Astrocyte (in vitro differentiated cells and primary cell): Measurements from ENCODE around the gene NUP214. TPM values are rescaled to one million over a fixed set of nuclear protein-coding genes. Genes with fewer than 3 reads are reported as not detected.

Source experiments
- DNase-seq: peaks from one replicate; pipeline ENCODE4 v3.0.0-alpha.2; 2010; ENCODE audit warnings: low read depth
- FAIRE-seq: peaks from 2 replicates; lab custom pipeline; 2011; peaks lifted over from hg19 to GRCh38; lab: Jason Lieb, UNC
- H2AFZ ChIP-seq: 2 replicates; pipeline ENCODE4 v1.6.0; 2012; ENCODE audit warnings: low read depth, low read length, inconsistent platforms
- H3K27ac ChIP-seq: 2 replicates; pipeline ENCODE4 v1.5.1; 2011; ENCODE audit warnings: low read depth, low read length, inconsistent platforms
- H3K27me3 ChIP-seq: 2 replicates; pipeline ENCODE4 v1.6.0; 2011; ENCODE audit warnings: low read length, inconsistent platforms; ENCODE audit not compliant: insufficient read depth
- H3K36me3 ChIP-seq: 2 replicates; pipeline ENCODE4 v1.5.1; 2011; ENCODE audit warnings: low read length, inconsistent platforms; ENCODE audit not compliant: insufficient read depth
- H3K4me1 ChIP-seq: 2 replicates; pipeline ENCODE4 v1.5.1; 2011; ENCODE audit warnings: low read length, inconsistent platforms; ENCODE audit not compliant: insufficient read depth
- H3K4me2 ChIP-seq: 2 replicates; pipeline ENCODE4 v1.6.0; 2012; ENCODE audit warnings: low read length, inconsistent platforms
- H3K4me3 ChIP-seq: 2 replicates; pipeline ENCODE4 v1.5.1; 2011; ENCODE audit warnings: low read depth, mild to moderate bottlenecking, low read length, inconsistent platforms; ENCODE audit not compliant: insufficient read depth
- H3K79me2 ChIP-seq: 2 replicates; pipeline ENCODE4 v1.6.0; 2012; ENCODE audit warnings: mild to moderate bottlenecking, low read length, inconsistent platforms; ENCODE audit not compliant: insufficient read depth
- H3K9ac ChIP-seq: 2 replicates; pipeline ENCODE4 v1.6.0; 2012; ENCODE audit warnings: mild to moderate bottlenecking, low read length, inconsistent platforms
- H3K9me3 ChIP-seq: 2 replicates; pipeline ENCODE4 v1.5.1; 2012; ENCODE audit warnings: low read depth, mild to moderate bottlenecking, low read length, inconsistent platforms; ENCODE audit not compliant: insufficient read depth
- H4K20me1 ChIP-seq: 2 replicates; pipeline ENCODE4 v1.6.0; 2012; ENCODE audit warnings: low read length, inconsistent platforms; ENCODE audit not compliant: insufficient read depth
- H3K27ac Mint-ChIP-seq: one replicate; pipeline ENCODE4 v1.8.0; 2021; ENCODE audit warnings: mild to moderate bottlenecking, mixed read lengths; ENCODE audit not compliant: unreplicated experiment
- H3K27me3 Mint-ChIP-seq: one replicate; pipeline ENCODE4 v1.8.0; 2021; ENCODE audit warnings: low read depth, mixed read lengths; ENCODE audit not compliant: unreplicated experiment
- H3K36me3 Mint-ChIP-seq: one replicate; pipeline ENCODE4 v1.8.0; 2021; ENCODE audit warnings: low read depth, mixed read lengths; ENCODE audit not compliant: unreplicated experiment
- H3K4me1 Mint-ChIP-seq: one replicate; pipeline ENCODE4 v1.8.0; 2021; ENCODE audit warnings: low read depth, mixed read lengths; ENCODE audit not compliant: unreplicated experiment
- H3K4me3 Mint-ChIP-seq: one replicate; pipeline ENCODE4 v1.8.0; 2021; ENCODE audit warnings: mild to moderate bottlenecking, moderate library complexity, mixed read lengths; ENCODE audit not compliant: unreplicated experiment
- H3K9me3 Mint-ChIP-seq: one replicate; pipeline ENCODE4 v1.8.0; 2021; ENCODE audit warnings: mild to moderate bottlenecking, mixed read lengths; ENCODE audit not compliant: unreplicated experiment
- CTCF ChIP-seq: IDR thresholded peaks from 2 replicates; pipeline ENCODE4 v1.5.1; 2011; ENCODE audit warnings: low read depth, mild to moderate bottlenecking, inconsistent platforms, low read length, moderate library complexity; ENCODE audit not compliant: insufficient read depth
- EZH2 ChIP-seq: IDR thresholded peaks from 2 replicates; pipeline ENCODE4 v1.6.1; 2012; ENCODE audit warnings: mild to moderate bottlenecking, low read length, inconsistent platforms; ENCODE audit not compliant: insufficient read depth
- total RNA-seq: library from RNA; stranded (reverse); gene quantifications from 2 replicates; pipeline ENCODE4 v1.2.1, GENCODE V29; 2021

NUP214 gene
- total RNA-seq, 1 donor from 2014 or later: 30.5 TPM

- H3K27me3 Mint-ChIP-seq: no peaks in the 10 kb centered on the region
- H3K9me3 Mint-ChIP-seq: peaks cover 4% of the 10 kb centered on the region
- peaks cover 27% of the 10 kb centered on the region for H3K36me3 Mint-ChIP-seq
- Histone ChIP-seq H3K79me2 (no peaks in the 10 kb centered on the region), H3K36me3 (peaks cover 5% of the 10 kb centered on the region), H2AFZ (no peak overlapping the region), H3K4me3 (no peak overlapping the region), H3K4me2 (no peak overlapping the region), H3K4me1 (no peaks in the 10 kb centered on the region), H3K27me3 (no peaks in the 10 kb centered on the region), H4K20me1 (peaks cover 8% of the 10 kb centered on the region), H3K9ac (no peak overlapping the region), H3K27ac (no peak overlapping the region), H3K9me3 (no peaks in the 10 kb centered on the region)
- H3K4me3 Mint-ChIP-seq: no peak overlapping the region
- DNase-seq (peak; percentile 18), FAIRE-seq (no peak)
- no peak overlapping the region for H3K27ac Mint-ChIP-seq
- TF ChIP-seq CTCF: no peak
- TF ChIP-seq EZH2: no peak
- peaks cover 27% of the 10 kb centered on the region for H3K4me1 Mint-ChIP-seq
Observed at GRCh38 chr9:131214286-131214856, 89.0 kb downstream of the NUP214 start.

GRCh38 chr9:131214876-131215275, 89.5 kb downstream of the NUP214 start:
- Mint-ChIP-seq H3K27me3 (no peaks in the 10 kb centered on the region), H3K9me3 (peaks cover 4% of the 10 kb centered on the region), H3K36me3 (peaks cover 24% of the 10 kb centered on the region), H3K4me3 (no peak overlapping the region), H3K4me1 (peaks cover 27% of the 10 kb centered on the region), H3K27ac (no peak overlapping the region)
- H4K20me1 ChIP-seq: peaks cover 8% of the 10 kb centered on the region
- FAIRE-seq (no peak), DNase-seq (no peak)
- H3K27ac ChIP-seq: no peak overlapping the region
- TF ChIP-seq CTCF (no peak), EZH2 (no peak)
- H3K79me2 ChIP-seq: no peaks in the 10 kb centered on the region
- no peak overlapping the region for H3K9ac ChIP-seq
- H3K36me3 ChIP-seq: peaks cover 5% of the 10 kb centered on the region
- H3K9me3 ChIP-seq: no peaks in the 10 kb centered on the region
- no peak overlapping the region for H2AFZ ChIP-seq
- no peaks in the 10 kb centered on the region for H3K4me1 ChIP-seq
- no peaks in the 10 kb centered on the region for H3K27me3 ChIP-seq
- H3K4me3 ChIP-seq: no peak overlapping the region
- H3K4me2 ChIP-seq: no peak overlapping the region

DNA sequence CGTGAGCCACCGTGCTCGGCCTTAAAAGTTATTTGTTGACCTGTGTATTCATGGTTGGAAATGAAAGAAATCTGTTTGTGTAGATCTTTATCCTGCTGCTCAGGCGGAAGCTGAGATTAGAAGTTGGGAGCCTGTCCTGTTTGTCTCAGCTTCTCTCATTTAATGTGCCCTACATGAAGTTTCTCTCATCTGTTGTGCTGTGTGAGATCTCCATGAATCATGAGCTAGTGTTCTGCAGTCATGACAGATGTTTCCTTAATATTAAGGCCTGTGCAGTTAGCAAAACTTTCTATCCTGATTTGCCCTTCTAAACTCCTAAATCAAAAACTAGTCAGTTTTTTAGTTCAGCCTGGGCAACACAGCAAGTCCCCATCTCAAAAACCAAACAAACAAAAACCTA, 91.4 kb downstream of the NUP214 start:
- H3K79me2 ChIP-seq: no peaks in the 10 kb centered on the region
- no peak for FAIRE-seq

More for the DNA sequence above, 91.4 kb downstream of the NUP214 start:
- TF ChIP-seq EZH2 (no peak), CTCF (no peak)
- H3K9ac ChIP-seq: no peak overlapping the region
- H3K4me1 ChIP-seq: no peaks in the 10 kb centered on the region
- no peaks in the 10 kb centered on the region for H3K27me3 ChIP-seq
- no peak overlapping the region for H3K4me2 ChIP-seq
- Mint-ChIP-seq H3K4me1 (peaks cover 27% of the 10 kb centered on the region), H3K36me3 (peaks cover 19% of the 10 kb centered on the region), H3K9me3 (peaks cover 6% of the 10 kb centered on the region), H3K27ac (peak overlapping the region; percentile 4), H3K4me3 (no peak overlapping the region), H3K27me3 (no peaks in the 10 kb centered on the region)
- no peak overlapping the region for H3K4me3 ChIP-seq
- peaks cover 8% of the 10 kb centered on the region for H4K20me1 ChIP-seq
- no peak overlapping the region for H2AFZ ChIP-seq
- peaks cover 5% of the 10 kb centered on the region for H3K36me3 ChIP-seq
- no peak for DNase-seq
- H3K9me3 ChIP-seq: no peaks in the 10 kb centered on the region
- no peak overlapping the region for H3K27ac ChIP-seq
